ENCODE results near the gene MAPK10.
"Not testable (repeated sequence)": the region's sequence is repeated elsewhere in the genome, so short reads cannot be mapped to it uniquely, and the experiment has no call there.

Gene MAPK10

GRCh38 chr4:86338989-86339388 is 20.9 kb downstream of the MAPK10 start:
- no peak for DNase-seq (ENCODE audit: low read depth in 2 of 2)

DNA sequence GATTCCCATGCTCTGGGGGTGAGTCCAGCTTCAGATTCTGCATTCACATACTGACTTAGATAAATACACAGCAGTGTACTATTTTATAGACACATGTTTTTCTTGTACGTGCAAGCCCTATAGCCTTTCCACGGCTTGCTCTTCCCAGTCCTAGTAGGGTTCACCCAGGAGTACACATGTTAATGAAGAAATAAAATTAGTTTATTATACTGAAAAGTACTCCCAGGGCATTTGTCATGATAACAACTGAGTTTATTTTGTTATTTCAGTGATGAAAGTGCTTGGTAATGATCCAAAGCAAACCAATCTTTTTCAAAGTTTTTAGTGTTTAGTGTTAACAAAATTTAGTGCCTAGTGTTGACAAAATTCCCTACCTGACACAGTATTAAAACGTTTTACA is 21.3 kb downstream of the MAPK10 start:
- no peak for DNase-seq (ENCODE audit: low read depth in 2 of 2)

- no peak for DNase-seq (ENCODE audit: low read depth in 2 of 2)
Measured at GRCh38 chr4:86334020-86334750, 25.7 kb downstream of the MAPK10 start.

DNA sequence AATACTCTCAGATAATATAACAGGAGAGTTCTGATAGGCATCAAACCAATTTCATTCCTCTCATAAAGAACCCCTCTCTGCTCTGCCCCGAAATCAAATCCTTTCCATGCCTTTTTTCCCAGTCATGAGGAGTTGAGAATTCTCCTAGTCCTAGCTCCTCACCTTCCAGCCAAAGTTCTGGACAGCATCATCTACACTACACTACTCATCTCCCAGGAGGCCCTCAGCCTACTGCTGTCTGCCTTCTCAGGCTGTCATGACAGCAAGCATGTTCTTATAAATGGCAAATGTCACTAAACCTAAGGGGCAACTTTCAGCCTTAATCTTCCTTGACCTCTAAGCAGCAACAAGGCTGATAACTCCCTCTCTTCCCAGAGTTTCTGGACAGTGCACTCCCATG is 26.6 kb downstream of the MAPK10 start:
- DNase-seq (ENCODE audit: low read depth in 2 of 2), result no peak

DNA sequence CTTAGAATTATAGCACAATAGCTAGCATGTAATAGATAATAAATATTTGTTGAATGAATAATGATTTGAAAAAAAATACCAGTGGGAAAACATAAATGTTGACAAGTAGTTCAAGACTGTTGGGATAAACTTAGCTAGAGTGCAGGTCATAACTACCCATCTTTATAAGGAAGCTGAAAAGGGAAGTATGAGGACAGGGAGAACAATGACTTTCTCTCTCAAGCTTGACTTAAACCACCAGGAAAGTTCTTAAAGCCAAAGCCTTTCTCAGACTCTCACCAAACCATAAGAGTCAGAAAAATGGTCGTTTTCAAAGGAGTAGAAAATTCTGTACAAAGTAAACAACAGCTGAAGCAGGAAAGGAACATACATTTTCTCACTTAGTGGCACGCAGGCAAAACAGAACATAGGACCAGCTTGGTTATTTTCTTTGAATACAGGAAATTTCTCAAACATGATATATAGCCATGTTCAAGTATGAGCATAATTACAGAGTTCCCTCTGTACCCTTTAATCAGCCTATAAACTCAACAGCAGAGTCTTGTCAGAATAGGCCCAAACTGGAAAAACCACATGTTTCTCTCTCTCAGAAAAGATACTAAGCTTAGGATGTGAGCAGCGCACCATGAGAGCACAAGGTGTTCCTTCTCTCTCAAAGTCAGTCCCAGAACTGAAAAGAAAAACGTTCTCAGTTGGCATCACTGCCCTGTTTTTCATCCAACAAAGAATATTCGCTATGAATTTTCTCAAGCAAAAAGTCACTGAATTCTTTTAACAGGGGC is 28.7 kb downstream of the MAPK10 start:
- no peak for DNase-seq (ENCODE audit: low read depth in 2 of 2)

- DNase-seq (ENCODE audit: low read depth in 2 of 2), result not testable (repeated sequence)
Measured at GRCh38 chr4:86330411-86330810, 29.4 kb downstream of the MAPK10 start.

DNA sequence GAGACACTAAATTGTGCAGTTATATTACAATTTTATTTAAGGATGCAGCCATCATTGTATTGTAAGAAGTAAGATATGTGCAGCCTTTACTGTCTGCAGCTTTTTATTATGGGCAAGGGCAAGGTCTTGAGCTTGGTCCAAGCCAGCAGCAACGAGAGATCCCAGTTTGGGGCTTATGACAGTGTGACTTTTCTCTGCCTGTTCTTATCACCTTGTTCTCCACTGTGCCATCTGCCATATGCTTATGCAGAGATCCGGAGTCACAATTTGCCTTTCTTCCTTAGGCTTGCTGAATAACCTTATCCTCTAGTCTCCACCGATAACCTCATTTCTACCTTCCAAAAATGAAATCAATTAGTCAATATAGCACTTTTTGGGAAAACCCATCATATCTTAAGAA is 30.4 kb downstream of the MAPK10 start:
- DNase-seq (ENCODE audit: low read depth in 2 of 2), result no peak

- DNase-seq (ENCODE audit: low read depth in 2 of 2), result no peak
Measured at GRCh38 chr4:86326400-86326799, 33.5 kb downstream of the MAPK10 start.

- DNase-seq (ENCODE audit: low read depth in 2 of 2), result no peak
Measured at GRCh38 chr4:86319390-86319789, 40.5 kb downstream of the MAPK10 start.

GRCh38 chr4:86315579-86315978 is 44.3 kb downstream of the MAPK10 start:
- DNase-seq (ENCODE audit: low read depth in 2 of 2), result no peak

DNA sequence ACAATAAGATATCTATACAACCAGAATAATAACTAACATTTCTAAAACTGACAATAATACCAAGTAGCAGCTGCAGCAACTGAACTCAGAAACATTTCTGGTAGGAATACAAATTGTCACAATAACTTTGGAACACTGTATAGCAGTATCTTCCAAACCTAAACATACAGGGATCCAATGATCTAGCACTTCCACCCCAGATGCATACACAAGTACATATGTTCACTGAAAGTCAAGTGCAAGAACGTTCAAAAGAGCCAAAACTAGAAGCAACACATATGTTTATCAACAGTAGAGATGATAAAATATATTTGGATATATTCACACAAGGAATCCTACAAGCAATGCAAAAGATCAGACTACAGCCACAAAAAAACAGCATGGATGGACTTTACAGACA is 46.2 kb downstream of the MAPK10 start:
- no peak for DNase-seq (ENCODE audit: low read depth in 2 of 2)

DNA sequence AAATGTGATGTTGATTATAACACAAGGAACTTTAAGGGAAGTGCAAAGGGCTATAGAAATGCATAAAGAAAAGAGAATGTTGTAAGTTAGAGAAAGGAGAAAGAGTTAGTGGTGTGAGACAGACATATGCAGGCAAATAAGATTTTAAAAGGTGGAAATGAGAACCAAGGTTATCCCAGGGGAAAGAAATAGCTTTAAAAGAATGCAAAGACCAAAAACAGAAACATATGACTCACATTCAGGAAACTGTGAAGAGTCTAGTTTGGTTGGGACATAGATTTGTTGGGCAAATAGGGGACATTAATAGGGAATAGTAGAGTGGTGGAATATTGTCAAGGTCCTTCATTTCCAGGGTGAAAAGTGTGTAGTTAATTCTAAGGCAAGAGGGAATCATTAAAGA is 52.4 kb downstream of the MAPK10 start:
- no peak for DNase-seq (ENCODE audit: low read depth in 2 of 2)

GRCh38 chr4:86306816-86307215 is 53.0 kb downstream of the MAPK10 start:
- no peak for DNase-seq (ENCODE audit: low read depth in 2 of 2)

DNA sequence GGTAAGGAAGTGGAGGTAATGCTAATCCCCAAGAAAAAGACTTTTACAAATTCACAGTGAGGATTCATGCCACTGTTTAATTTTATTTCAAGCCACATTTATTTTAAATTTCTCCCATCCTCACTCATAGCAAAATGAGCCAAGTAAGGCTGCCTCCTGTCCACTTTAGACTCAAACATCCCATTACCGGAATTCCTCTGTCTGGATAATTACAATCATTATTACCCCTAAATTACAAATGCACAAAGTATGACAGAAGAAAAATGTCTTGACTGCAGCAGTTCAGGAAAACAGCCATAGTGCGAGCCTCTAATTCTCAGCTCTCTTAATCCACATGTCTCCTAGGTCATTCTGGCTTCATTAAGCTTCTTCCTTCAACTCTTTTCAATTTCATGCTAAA is 57.0 kb downstream of the MAPK10 start:
- no peak for DNase-seq (ENCODE audit: low read depth in 2 of 2)

DNA sequence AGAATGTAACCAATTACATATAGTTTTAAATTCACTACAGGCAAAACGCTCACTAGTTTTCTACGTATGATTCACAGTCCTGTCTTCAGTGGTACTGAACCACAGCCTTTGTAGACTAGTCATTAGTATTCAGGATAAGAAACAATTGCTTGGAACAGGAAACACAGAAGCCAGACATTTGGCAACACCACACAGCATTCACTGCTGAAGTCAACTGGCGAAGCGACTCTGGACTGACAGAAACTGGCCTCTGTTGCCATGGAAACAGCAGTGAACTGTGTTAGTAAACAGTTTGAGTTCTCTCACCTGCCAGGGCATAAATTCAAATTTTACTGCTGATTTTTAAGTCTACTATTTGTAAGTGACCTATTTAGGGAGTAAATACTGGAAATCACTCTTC is 57.6 kb downstream of the MAPK10 start:
- no peak for DNase-seq (ENCODE audit: low read depth in 2 of 2)

- no peak for DNase-seq (ENCODE audit: low read depth in 2 of 2)
Measured at GRCh38 chr4:86300516-86300915, 59.3 kb downstream of the MAPK10 start.

GRCh38 chr4:86296865-86297264 is 63.0 kb downstream of the MAPK10 start:
- DNase-seq (ENCODE audit: low read depth in 2 of 2), result no peak

DNA sequence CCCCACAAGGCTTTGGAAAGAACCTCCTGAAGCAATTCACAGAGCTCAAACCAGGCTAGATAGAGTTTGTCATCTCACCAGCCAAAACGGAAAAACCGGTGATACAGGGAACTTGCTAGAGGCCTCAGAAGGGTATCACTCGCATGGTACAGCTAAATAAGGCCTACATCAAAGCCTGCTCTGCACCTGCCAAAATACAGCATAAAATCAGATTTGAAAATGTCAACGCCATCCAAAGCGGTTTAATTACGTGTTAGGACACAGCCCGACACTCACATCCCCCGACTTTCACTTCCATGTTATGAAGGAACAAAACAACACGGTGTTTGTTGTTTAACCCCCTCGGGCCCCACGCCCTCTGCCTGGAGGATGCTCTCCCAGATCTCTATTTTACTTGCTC is 65.0 kb downstream of the MAPK10 start:
- no peak for DNase-seq (ENCODE audit: low read depth in 2 of 2)

- no peak for DNase-seq (ENCODE audit: low read depth in 2 of 2)
Measured at GRCh38 chr4:86291180-86291579, 68.7 kb downstream of the MAPK10 start.

DNA sequence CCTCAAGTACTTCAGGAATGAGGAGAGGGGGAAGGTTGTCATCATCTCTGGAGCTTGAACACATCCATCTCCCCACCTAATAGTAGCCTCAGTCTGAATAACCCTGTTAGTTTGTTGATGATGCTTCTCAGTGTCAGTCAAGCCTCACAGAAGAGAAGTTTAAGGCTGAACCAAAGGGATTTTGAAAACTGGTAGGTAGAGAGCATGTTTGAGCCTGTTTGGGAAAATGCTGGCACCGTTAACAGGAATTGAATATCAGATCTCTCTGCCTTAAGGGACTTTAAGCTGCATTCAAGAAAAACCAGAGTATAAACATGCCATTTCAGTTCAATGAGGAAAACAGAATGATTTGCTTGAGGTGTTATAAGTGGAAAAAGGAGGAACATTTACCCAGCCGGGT is 73.1 kb downstream of the MAPK10 start:
- DNase-seq (ENCODE audit: low read depth in 2 of 2), result no peak

- no peak for DNase-seq (ENCODE audit: low read depth in 2 of 2)
Measured at GRCh38 chr4:86283371-86283770, 76.5 kb downstream of the MAPK10 start.

DNA sequence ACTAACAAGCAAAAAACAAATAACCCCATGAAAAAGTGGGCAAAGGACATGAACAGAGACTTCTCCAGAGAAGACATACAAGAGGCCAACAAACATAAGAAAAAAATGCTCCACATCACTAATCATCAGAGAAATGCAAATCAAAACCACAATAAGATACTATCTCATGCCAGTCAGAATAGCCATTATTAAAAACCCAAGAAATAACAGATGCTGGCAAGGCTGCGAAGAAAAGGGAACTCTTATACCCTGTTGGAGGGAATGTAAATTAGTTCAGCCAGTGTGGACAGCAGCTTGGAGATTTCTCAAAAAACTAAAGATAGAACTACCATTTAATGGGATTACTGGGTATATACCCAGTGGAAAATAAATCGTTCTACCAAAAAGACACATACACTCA is 79.6 kb downstream of the MAPK10 start:
- no peak for DNase-seq (ENCODE audit: low read depth in 2 of 2)

- no peak for DNase-seq (ENCODE audit: low read depth in 2 of 2)
Measured at GRCh38 chr4:86279293-86279960, 80.4 kb downstream of the MAPK10 start.
